GM18526 (cell line): Measurements from ENCODE around the gene ZBTB18.

Source experiments
- POLR2A ChIP-seq: IDR thresholded peaks from 3 replicates; pipeline ENCODE4 v1.6.1; 2011; ENCODE audit not compliant: insufficient read length; ENCODE audit errors: extremely low read depth

Gene ZBTB18

GRCh38 chr1:244069326-244069898, 18.3 kb downstream of the ZBTB18 start:
- TF ChIP-seq POLR2A: no peak

GRCh38 chr1:244074559-244075171, 23.6 kb downstream of the ZBTB18 start:
- no peak for TF ChIP-seq POLR2A

- no peak for TF ChIP-seq POLR2A
These were observed 24.2 kb downstream of the ZBTB18 start for GRCh38 chr1:244075247-244075722.

GRCh38 chr1:244076740-244077139, 25.7 kb downstream of the ZBTB18 start:
- no peak for TF ChIP-seq POLR2A

GRCh38 chr1:244077473-244078220, 26.6 kb downstream of the ZBTB18 start:
- TF ChIP-seq POLR2A: no peak

- TF ChIP-seq POLR2A: no peak
These were observed 29.4 kb downstream of the ZBTB18 start for GRCh38 chr1:244080343-244080929.

- no peak for TF ChIP-seq POLR2A
These were observed 31.9 kb downstream of the ZBTB18 start for GRCh38 chr1:244082969-244083368.

GRCh38 chr1:244083383-244083943, 32.4 kb downstream of the ZBTB18 start:
- no peak for TF ChIP-seq POLR2A

GRCh38 chr1:244084763-244085162, 33.7 kb downstream of the ZBTB18 start:
- TF ChIP-seq POLR2A: no peak

- TF ChIP-seq POLR2A: no peak
These were observed 34.8 kb downstream of the ZBTB18 start for GRCh38 chr1:244085891-244086290.

- TF ChIP-seq POLR2A: no peak
These were observed 36.0 kb downstream of the ZBTB18 start for GRCh38 chr1:244087021-244087560.

- no peak for TF ChIP-seq POLR2A
These were observed 36.5 kb downstream of the ZBTB18 start for GRCh38 chr1:244087611-244088010.

GRCh38 chr1:244088161-244088560, 37.1 kb downstream of the ZBTB18 start:
- no peak for TF ChIP-seq POLR2A

GRCh38 chr1:244089561-244089960, 38.5 kb downstream of the ZBTB18 start:
- TF ChIP-seq POLR2A: no peak

GRCh38 chr1:244090645-244091044, 39.6 kb downstream of the ZBTB18 start:
- TF ChIP-seq POLR2A: no peak
